GM12872 (cell line): ENCODE measurements around the gene ZDHHC17.

Experiments
- CTCF ChIP-seq: IDR thresholded peaks from 3 replicates; pipeline ENCODE4 v1.5.1; 2011; ENCODE audit warnings: low read depth, mild to moderate bottlenecking, low read length, moderate library complexity; ENCODE audit not compliant: insufficient read depth

ZDHHC17 gene

GRCh38 chr12:76879710-76880518 lies 116.0 kb downstream of the ZDHHC17 start:
- TF ChIP-seq CTCF: no peak

DNA sequence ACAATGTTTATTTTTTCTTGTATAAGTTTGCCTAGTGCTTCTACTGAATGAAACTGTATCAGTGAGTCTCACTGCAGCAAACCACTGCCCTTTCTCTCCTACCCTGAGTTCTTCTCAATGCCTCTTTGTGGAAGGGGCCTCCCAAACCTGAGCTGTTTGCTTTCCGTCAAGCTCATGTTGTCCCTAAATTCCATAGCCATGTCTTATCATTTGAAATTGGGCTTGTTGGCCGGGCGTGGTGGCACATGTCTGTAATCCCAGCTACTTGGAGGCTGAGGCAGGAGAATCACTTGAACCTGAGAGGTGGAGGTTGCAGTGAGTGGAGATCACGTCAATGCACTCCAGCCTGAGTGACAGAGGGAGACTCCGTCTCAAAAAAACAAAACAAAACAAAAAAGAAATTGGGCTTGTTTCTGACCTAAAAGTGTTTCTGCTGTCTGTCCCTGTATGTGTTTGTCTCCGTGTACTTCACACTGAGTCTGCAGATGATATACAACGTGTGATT lies 116.7 kb downstream of the ZDHHC17 start:
- no peak for TF ChIP-seq CTCF

GRCh38 chr12:76881142-76881541 lies 117.2 kb downstream of the ZDHHC17 start:
- TF ChIP-seq CTCF: no peak

DNA sequence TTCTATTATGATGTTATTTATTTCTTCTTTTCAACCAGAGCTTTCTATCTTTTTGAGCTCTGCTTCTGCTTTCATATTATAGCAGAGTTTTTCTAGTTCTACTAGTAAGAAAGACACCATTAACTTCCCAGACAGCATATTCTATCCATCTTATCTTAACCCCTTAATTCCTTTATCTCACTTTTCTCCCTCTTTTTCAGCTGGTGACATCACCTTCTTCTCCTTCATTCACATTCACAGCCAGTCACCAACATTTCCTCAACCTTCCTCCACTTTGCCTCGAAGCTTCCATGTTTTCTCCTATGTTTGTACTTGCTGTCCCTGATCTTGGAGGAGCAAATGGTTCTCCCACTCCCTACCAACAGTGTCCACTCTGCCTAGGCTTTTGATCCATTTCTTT lies 118.5 kb downstream of the ZDHHC17 start:
- no peak for TF ChIP-seq CTCF

- no peak for TF ChIP-seq CTCF
Observed at GRCh38 chr12:76883151-76883550, 119.2 kb downstream of the ZDHHC17 start.

GRCh38 chr12:76883811-76884210 lies 119.9 kb downstream of the ZDHHC17 start:
- TF ChIP-seq CTCF: no peak

GRCh38 chr12:76888775-76889174 lies 124.9 kb downstream of the ZDHHC17 start:
- TF ChIP-seq CTCF: no peak
